GM23338 (cell line): ENCODE results near the gene FAM32A.
"Not testable (repeated sequence)": the region's sequence is repeated elsewhere in the genome, so short reads cannot be mapped to it uniquely, and the experiment has no call there.

Experiments
- EZH2 ChIP-seq: fragments of 200-600 bp; sonication (generic); IDR thresholded peaks from one replicate; pipeline ENCODE4 v1.8.0; 2017; ENCODE audit warnings: antibody characterized with exemption, mild to moderate bottlenecking, low read depth; ENCODE audit not compliant: unreplicated experiment
- POLR2AphosphoS5 ChIP-seq: IDR thresholded peaks from 2 replicates; pipeline ENCODE4 v1.6.1; 2016; ENCODE audit warnings: antibody characterized with exemption, low read depth
- TF ChIP-seq, protein P1 (sequence below), 2 experiments: fragments of 200-600 bp in 1 of 2; sonication (generic) in 1 of 2; conservative IDR thresholded peaks; 2 replicates each; pipeline versions ENCODE4 v1.5.1 to v1.6.1; 2016 to 2017; ENCODE audit warnings: antibody characterized with exemption in 2 of 2, low read depth in 2 of 2, mild to moderate bottlenecking in 2 of 2, moderate library complexity in 1 of 2

GRCh38 chr19:16178866-16179265 is 6.3 kb upstream of the FAM32A start:
- TF ChIP-seq EZH2, POLR2AphosphoS5: not testable (repeated sequence)
- TF ChIP-seq, protein P1, sequence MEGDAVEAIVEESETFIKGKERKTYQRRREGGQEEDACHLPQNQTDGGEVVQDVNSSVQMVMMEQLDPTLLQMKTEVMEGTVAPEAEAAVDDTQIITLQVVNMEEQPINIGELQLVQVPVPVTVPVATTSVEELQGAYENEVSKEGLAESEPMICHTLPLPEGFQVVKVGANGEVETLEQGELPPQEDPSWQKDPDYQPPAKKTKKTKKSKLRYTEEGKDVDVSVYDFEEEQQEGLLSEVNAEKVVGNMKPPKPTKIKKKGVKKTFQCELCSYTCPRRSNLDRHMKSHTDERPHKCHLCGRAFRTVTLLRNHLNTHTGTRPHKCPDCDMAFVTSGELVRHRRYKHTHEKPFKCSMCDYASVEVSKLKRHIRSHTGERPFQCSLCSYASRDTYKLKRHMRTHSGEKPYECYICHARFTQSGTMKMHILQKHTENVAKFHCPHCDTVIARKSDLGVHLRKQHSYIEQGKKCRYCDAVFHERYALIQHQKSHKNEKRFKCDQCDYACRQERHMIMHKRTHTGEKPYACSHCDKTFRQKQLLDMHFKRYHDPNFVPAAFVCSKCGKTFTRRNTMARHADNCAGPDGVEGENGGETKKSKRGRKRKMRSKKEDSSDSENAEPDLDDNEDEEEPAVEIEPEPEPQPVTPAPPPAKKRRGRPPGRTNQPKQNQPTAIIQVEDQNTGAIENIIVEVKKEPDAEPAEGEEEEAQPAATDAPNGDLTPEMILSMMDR (conservative IDR thresholded peaks at IDR 0.05; ENCODE audit: low read depth in 2 of 2): not testable (repeated sequence)
